ENCODE measurements around the gene ARHGAP23. TPM values are rescaled to one million over a fixed set of nuclear protein-coding genes. Genes with fewer than 3 reads are reported as not detected.
"Not testable (repeated sequence)": the region's sequence is repeated elsewhere in the genome, so short reads cannot be mapped to it uniquely, and the experiment has no call there.

Gene ARHGAP23
- total RNA-seq, 3 donors from 2014 or later (not counting 1 experiment from before 2014, with no cell fraction given): 0.19 to 1.8 (median 1.7) TPM

DNA sequence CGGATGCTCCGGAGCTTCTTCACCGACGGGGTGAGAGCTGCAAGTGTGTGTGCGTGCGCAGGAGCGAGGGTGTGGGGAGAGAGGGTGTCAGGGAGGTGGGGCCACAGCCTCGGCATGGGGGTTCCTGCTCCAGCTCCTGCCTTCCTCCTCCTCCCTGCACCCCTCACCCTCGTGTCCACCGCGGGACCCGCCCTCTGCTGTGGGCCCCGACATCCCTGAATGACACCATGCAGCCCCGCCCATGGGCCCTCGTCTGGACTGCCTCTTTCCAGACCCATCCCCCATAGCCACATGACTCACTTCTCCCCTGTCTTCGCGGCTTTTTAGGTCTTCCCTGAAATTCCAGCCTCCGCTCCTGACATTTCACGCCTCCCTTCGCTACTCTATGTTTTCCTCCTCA is 41.6 kb downstream of the ARHGAP23 start:
- Mint-ChIP-seq H3K27ac (no peak overlapping the region), H3K4me1 (no peaks in the 10 kb centered on the region), H3K9me3 (no peaks in the 10 kb centered on the region), H3K27me3 (ENCODE audit: low read depth in 2 of 2) (peaks cover 0 to 3% of the 10 kb centered on the region in 2 donors), H3K4me3 (no peak overlapping the region), H3K36me3 (no peaks in the 10 kb centered on the region)
- no peak overlapping the region for H3K27ac ChIP-seq (ENCODE audit: low read length)
- H3K4me3 ChIP-seq (ENCODE audit: low read length): no peak overlapping the region
- no peaks in the 10 kb centered on the region for H3K36me3 ChIP-seq (ENCODE audit: control insufficient read depth, insufficient read depth, low read length)
- ATAC-seq (no peak), DNase-seq (no peak)
- no peaks in the 10 kb centered on the region for H3K27me3 ChIP-seq (ENCODE audit: control insufficient read depth, insufficient read depth, low read length)
- no peaks in the 10 kb centered on the region for H3K4me1 ChIP-seq (ENCODE audit: control insufficient read depth, insufficient read depth, low read length)
- H3K9me3 ChIP-seq (ENCODE audit: control insufficient read depth, insufficient read depth, low read length): no peaks in the 10 kb centered on the region
- TF ChIP-seq, protein P1, sequence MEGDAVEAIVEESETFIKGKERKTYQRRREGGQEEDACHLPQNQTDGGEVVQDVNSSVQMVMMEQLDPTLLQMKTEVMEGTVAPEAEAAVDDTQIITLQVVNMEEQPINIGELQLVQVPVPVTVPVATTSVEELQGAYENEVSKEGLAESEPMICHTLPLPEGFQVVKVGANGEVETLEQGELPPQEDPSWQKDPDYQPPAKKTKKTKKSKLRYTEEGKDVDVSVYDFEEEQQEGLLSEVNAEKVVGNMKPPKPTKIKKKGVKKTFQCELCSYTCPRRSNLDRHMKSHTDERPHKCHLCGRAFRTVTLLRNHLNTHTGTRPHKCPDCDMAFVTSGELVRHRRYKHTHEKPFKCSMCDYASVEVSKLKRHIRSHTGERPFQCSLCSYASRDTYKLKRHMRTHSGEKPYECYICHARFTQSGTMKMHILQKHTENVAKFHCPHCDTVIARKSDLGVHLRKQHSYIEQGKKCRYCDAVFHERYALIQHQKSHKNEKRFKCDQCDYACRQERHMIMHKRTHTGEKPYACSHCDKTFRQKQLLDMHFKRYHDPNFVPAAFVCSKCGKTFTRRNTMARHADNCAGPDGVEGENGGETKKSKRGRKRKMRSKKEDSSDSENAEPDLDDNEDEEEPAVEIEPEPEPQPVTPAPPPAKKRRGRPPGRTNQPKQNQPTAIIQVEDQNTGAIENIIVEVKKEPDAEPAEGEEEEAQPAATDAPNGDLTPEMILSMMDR (IDR thresholded peaks at IDR 0.05): no peak
- intact Hi-C loops (cut with micrococcal nuclease): no loop called here
- WGBS (ENCODE audit: insufficient coverage): 91% methylated on average over 17 of the region's 20 CpGs

DNA sequence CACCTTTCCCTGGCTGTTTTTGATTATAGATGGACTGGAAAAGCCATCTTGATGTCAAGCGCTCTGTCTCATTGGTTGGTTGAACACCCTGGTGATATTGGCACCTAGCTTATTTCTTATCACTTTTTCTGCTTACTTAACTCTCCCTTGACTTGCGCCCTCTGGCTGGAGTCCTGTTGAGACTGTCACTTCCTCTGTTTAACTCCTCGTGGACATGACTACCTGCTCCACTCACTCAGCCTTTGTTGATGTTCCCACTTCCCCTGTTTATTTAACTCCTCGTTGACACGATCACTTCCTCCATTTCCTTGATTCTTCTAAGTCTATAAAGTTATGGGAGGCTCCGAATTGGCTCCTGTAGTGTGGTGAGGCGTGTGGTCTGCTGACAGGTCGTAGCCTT is 43.0 kb downstream of the ARHGAP23 start:
- H3K4me3 ChIP-seq (ENCODE audit: low read length); H3K27me3 ChIP-seq (ENCODE audit: control insufficient read depth, insufficient read depth, low read length); intact Hi-C loops (cut with micrococcal nuclease); H3K27ac Mint-ChIP-seq; H3K9me3 Mint-ChIP-seq; H3K9me3 ChIP-seq (ENCODE audit: control insufficient read depth, insufficient read depth, low read length); H3K4me1 ChIP-seq (ENCODE audit: control insufficient read depth, insufficient read depth, low read length); H3K36me3 ChIP-seq (ENCODE audit: control insufficient read depth, insufficient read depth, low read length); H3K4me3 Mint-ChIP-seq; ATAC-seq; H3K27me3 Mint-ChIP-seq (ENCODE audit: low read depth in 2 of 2); H3K4me1 Mint-ChIP-seq; DNase-seq; H3K27ac ChIP-seq (ENCODE audit: low read length); H3K36me3 Mint-ChIP-seq: not testable (repeated sequence)
- 87% methylated on average over 6 of the region's 8 CpGs for WGBS (ENCODE audit: insufficient coverage)

DNA sequence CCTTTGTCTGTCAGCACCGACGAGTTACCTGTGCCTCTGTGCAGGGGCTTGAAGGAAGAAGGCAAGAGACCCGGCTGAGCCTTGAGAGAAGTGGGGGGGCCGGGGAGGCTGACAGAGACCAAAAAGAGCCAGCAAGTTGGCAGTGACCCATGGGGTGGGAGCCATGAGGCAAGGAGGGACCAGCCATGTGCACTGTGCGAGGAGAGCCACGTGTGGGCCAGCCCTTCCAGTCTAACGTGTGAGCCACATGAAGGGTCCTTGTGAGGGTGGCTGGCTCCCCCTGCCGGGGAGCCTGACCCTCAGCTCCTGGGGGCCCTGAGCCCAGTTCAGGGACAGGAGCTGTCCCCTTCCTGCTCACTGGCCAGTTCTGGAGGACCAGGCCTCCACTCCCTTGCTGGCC is 46.4 kb downstream of the ARHGAP23 start:
- 80% methylated on average over 8 of the region's 8 CpGs for WGBS (ENCODE audit: insufficient coverage)
- intact Hi-C loops (cut with micrococcal nuclease); H3K9me3 ChIP-seq (ENCODE audit: control insufficient read depth, insufficient read depth, low read length): not testable (repeated sequence)

DNA sequence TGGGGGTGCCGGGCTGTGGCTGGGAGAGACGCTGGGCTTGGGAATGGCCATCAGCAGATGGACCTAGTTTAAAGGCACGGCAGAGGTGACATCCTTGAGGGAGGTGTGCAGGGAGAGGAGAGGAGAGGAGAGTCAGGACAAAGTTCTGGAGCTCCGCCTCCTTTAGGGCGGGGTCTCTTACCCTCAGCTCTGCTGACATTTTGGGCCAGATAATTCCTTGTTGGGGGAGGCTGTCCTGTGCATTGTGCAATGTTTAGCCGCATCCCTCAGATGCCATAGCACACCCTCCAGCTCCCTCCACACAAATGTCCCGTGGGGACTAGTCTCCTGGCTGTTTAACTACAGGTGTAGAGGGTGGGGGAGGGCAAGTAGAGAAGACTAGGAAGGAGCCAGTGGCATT is 48.3 kb downstream of the ARHGAP23 start:
- no peak overlapping the region for H3K4me3 Mint-ChIP-seq
- Histone ChIP-seq H3K36me3 (ENCODE audit: control insufficient read depth, insufficient read depth, low read length) (no peaks in the 10 kb centered on the region), H3K27ac (ENCODE audit: low read length) (no peak overlapping the region), H3K4me1 (ENCODE audit: control insufficient read depth, insufficient read depth, low read length) (no peaks in the 10 kb centered on the region), H3K9me3 (ENCODE audit: control insufficient read depth, insufficient read depth, low read length) (no peaks in the 10 kb centered on the region), H3K4me3 (ENCODE audit: low read length) (no peak overlapping the region), H3K27me3 (ENCODE audit: control insufficient read depth, insufficient read depth, low read length) (no peaks in the 10 kb centered on the region)
- DNase-seq (no peak), ATAC-seq (no peak)
- no peaks in the 10 kb centered on the region for H3K9me3 Mint-ChIP-seq
- TF ChIP-seq, protein P1 (IDR thresholded peaks at IDR 0.05): no peak
- H3K27me3 Mint-ChIP-seq (ENCODE audit: low read depth in 2 of 2): no peaks in the 10 kb centered on the region
- intact Hi-C loops (cut with micrococcal nuclease): no loop called here
- H3K36me3 Mint-ChIP-seq: no peaks in the 10 kb centered on the region
- H3K4me1 Mint-ChIP-seq: no peaks in the 10 kb centered on the region
- 85% methylated on average over 5 of the region's 7 CpGs for WGBS (ENCODE audit: insufficient coverage)
- no peak overlapping the region for H3K27ac Mint-ChIP-seq

More for the DNA sequence above, 46.4 kb downstream of the ARHGAP23 start:
- H3K27ac ChIP-seq (ENCODE audit: low read length); H3K4me3 ChIP-seq (ENCODE audit: low read length); H3K4me1 Mint-ChIP-seq; H3K9me3 Mint-ChIP-seq; ATAC-seq; H3K27ac Mint-ChIP-seq; H3K36me3 Mint-ChIP-seq; H3K4me3 Mint-ChIP-seq; H3K4me1 ChIP-seq (ENCODE audit: control insufficient read depth, insufficient read depth, low read length); H3K27me3 ChIP-seq (ENCODE audit: control insufficient read depth, insufficient read depth, low read length); DNase-seq; H3K36me3 ChIP-seq (ENCODE audit: control insufficient read depth, insufficient read depth, low read length); H3K27me3 Mint-ChIP-seq (ENCODE audit: low read depth in 2 of 2): not testable (repeated sequence)

DNA sequence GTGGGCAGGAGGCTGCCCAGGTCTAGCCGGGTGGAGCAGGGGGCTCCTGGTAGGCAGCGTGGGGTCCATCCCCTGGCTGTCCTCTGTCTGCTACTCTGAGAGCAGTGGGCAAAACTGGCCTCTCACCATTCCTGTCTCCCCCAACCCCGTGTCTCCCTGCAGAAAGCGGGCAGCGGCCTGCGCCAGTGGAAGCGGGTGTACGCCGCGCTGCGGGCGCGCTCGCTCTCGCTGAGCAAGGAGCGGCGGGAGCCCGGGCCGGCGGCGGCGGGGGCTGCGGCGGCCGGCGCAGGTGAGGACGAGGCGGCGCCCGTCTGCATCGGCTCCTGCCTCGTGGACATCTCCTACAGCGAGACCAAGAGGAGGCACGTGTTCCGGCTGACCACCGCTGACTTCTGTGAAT is 49.2 kb downstream of the ARHGAP23 start:
- H3K27ac Mint-ChIP-seq; DNase-seq; intact Hi-C loops (cut with micrococcal nuclease); H3K27ac ChIP-seq (ENCODE audit: low read length); H3K36me3 Mint-ChIP-seq; H3K27me3 ChIP-seq (ENCODE audit: control insufficient read depth, insufficient read depth, low read length); ATAC-seq; H3K4me3 Mint-ChIP-seq; H3K36me3 ChIP-seq (ENCODE audit: control insufficient read depth, insufficient read depth, low read length); H3K4me1 ChIP-seq (ENCODE audit: control insufficient read depth, insufficient read depth, low read length); H3K9me3 Mint-ChIP-seq; H3K4me3 ChIP-seq (ENCODE audit: low read length); H3K9me3 ChIP-seq (ENCODE audit: control insufficient read depth, insufficient read depth, low read length); H3K4me1 Mint-ChIP-seq; H3K27me3 Mint-ChIP-seq (ENCODE audit: low read depth in 2 of 2): not testable (repeated sequence)
- 97% methylated on average over 29 of the region's 36 CpGs for WGBS (ENCODE audit: insufficient coverage)

DNA sequence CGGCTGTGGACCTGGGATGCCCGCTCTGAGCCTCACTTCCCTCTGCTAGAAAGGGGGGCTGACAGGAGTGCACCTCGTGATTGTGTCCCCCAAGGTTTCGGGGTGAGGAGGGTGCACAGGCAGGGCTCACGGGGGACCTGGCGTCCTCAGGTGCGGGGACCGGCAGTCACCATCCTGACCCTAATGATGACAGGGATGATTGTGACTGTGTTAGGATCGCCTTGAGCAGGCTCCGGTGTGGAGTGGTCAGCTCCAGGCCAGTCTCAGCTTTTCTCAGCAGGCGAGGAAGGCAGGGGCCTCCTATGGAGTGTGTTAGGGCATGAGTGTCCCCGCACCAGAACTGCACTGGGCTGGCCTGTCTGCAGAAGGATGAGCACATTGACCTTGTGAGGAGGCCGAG is 49.7 kb downstream of the ARHGAP23 start:
- DNase-seq; H3K27me3 Mint-ChIP-seq (ENCODE audit: low read depth in 2 of 2); H3K27ac Mint-ChIP-seq; H3K36me3 ChIP-seq (ENCODE audit: control insufficient read depth, insufficient read depth, low read length); H3K4me3 ChIP-seq (ENCODE audit: low read length); H3K4me1 ChIP-seq (ENCODE audit: control insufficient read depth, insufficient read depth, low read length); H3K36me3 Mint-ChIP-seq; H3K9me3 ChIP-seq (ENCODE audit: control insufficient read depth, insufficient read depth, low read length); H3K27me3 ChIP-seq (ENCODE audit: control insufficient read depth, insufficient read depth, low read length); H3K4me1 Mint-ChIP-seq; H3K27ac ChIP-seq (ENCODE audit: low read length); H3K4me3 Mint-ChIP-seq; intact Hi-C loops (cut with micrococcal nuclease); H3K9me3 Mint-ChIP-seq; ATAC-seq: not testable (repeated sequence)
- WGBS (ENCODE audit: insufficient coverage): 90% methylated on average over 13 of the region's 13 CpGs

DNA sequence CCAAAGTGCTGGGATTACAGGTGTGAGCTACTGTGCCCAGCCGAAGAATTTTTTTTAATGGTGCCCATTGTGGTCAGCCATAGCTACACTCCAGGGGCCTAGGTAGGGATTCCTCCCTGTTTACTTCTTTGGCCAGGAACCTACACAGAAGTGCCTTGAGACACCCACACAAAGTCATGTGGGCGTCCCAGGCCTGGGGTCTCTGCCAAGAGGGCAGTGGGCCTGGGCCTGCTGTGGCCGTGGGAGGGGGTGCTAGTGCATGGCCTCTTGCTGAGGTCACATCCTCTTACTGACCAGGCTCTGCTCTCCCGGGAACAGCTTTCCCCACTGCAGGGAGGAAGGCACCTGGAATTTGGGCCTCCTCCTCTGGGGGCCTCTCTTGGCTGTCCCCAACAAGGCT is 50.4 kb downstream of the ARHGAP23 start:
- ATAC-seq; H3K36me3 ChIP-seq (ENCODE audit: control insufficient read depth, insufficient read depth, low read length); H3K27me3 Mint-ChIP-seq (ENCODE audit: low read depth in 2 of 2); H3K36me3 Mint-ChIP-seq; H3K4me3 ChIP-seq (ENCODE audit: low read length); H3K9me3 Mint-ChIP-seq; H3K9me3 ChIP-seq (ENCODE audit: control insufficient read depth, insufficient read depth, low read length); H3K27me3 ChIP-seq (ENCODE audit: control insufficient read depth, insufficient read depth, low read length); H3K4me1 ChIP-seq (ENCODE audit: control insufficient read depth, insufficient read depth, low read length); H3K27ac ChIP-seq (ENCODE audit: low read length); H3K4me3 Mint-ChIP-seq; H3K4me1 Mint-ChIP-seq; intact Hi-C loops (cut with micrococcal nuclease); H3K27ac Mint-ChIP-seq; DNase-seq: not testable (repeated sequence)
- WGBS (ENCODE audit: insufficient coverage): 89% methylated on average over 4 of the region's 4 CpGs
